Lung (tissue), 12 donors: ENCODE measurements around the gene NUDT4. TPM values are rescaled to one million over a fixed set of nuclear protein-coding genes. Genes with fewer than 3 reads are reported as not detected.

Experiments
- ATAC-seq: fragments of 200-7000 bp; cut with Tn5 transposase; one replicate; pipeline ENCODE4 v1.9.1; 2020; ENCODE audit warnings: moderate number of reproducible peaks; ENCODE audit not compliant: insufficient read depth, low FRiP score
- DNase-seq, 3 donors: peaks; one replicate each; pipeline ENCODE4 v3.0.0-alpha.2; 2013 to 2017
- H3K27ac ChIP-seq, 2 donors: one replicate each; pipeline ENCODE4 v1.5.1; 2013; ENCODE audit warnings: mild to moderate bottlenecking in 2 of 2, moderate library complexity in 2 of 2, control low read depth in 1 of 2, inconsistent platforms in 1 of 2, low read depth in 1 of 2, low read length in 1 of 2
- H3K27me3 ChIP-seq, 3 donors: one replicate each; pipeline ENCODE4 v1.5.1; 2013; ENCODE audit warnings: low read length in 2 of 3; ENCODE audit not compliant: control insufficient read depth in 3 of 3, insufficient read depth in 3 of 3
- H3K36me3 ChIP-seq, 4 donors: one replicate each; pipeline ENCODE4 v1.5.1; 2013; ENCODE audit warnings: low read length in 4 of 4, mild to moderate bottlenecking in 1 of 4, moderate library complexity in 1 of 4; ENCODE audit not compliant: control insufficient read depth in 4 of 4, insufficient read depth in 4 of 4
- H3K4me1 ChIP-seq, 5 donors: one replicate each; pipeline ENCODE4 v1.5.1; 2013; ENCODE audit warnings: low read length in 5 of 5, mild to moderate bottlenecking in 2 of 5, moderate library complexity in 1 of 5; ENCODE audit not compliant: control insufficient read depth in 5 of 5, insufficient read depth in 5 of 5
- H3K4me3 ChIP-seq: one replicate; pipeline ENCODE4 v1.5.1; 2013; ENCODE audit warnings: mild to moderate bottlenecking, control low read depth, moderate library complexity
- H3K9ac ChIP-seq, 2 donors: one replicate each; pipeline ENCODE4 v1.5.1; 2013; ENCODE audit warnings: low read length in 2 of 2, control low read depth in 1 of 2; ENCODE audit not compliant: insufficient read depth in 1 of 2
- H3K9me3 ChIP-seq, 4 donors: one replicate each; pipeline ENCODE4 v1.5.1; 2013; ENCODE audit warnings: low read length in 3 of 4, mild to moderate bottlenecking in 1 of 4, moderate library complexity in 1 of 4; ENCODE audit not compliant: control insufficient read depth in 4 of 4, insufficient read depth in 3 of 4
- WGBS, 2 donors: extraction: QIAGEN DNeasy Blood & Tissue Kit; methylation state at CpG; one replicate each; pipeline ENCODE4 v1.1.7; 2013; 5-methylcytosine and 5-hydroxymethylcytosine counted together
- polyA plus RNA-seq, 2 donors: library from polyadenylated mRNA; stranded (reverse); fragments of 200-250 nt; gene quantifications; one replicate each; pipeline ENCODE4 v1.2.1, GENCODE V29; 2013
- total RNA-seq, 2 donors: library from RNA; depleted of rRNA in 1 of 2; stranded (reverse); fragments of >200 nt in 1 of 2; gene quantifications; one replicate each; pipeline ENCODE4 v1.2.1, GENCODE V29; 2014 to 2021
- TF ChIP-seq, protein P1 (sequence below): IDR thresholded peaks from 2 replicates; pipeline ENCODE4 v1.5.1; 2012; ENCODE audit warnings: mild to moderate bottlenecking; ENCODE audit errors: control extremely low read depth, extremely low read depth
- donor health status: control.
- donor health status: control.
- donor health status: Bipolar disorder and iron deficiency.
- donor health status: healthy.
- donor health status: DM: yes; HTN: yes; CAD: no.

The NUDT4 gene
- total and polyA plus RNA-seq, 4 donors: 20.8 to 102 (median 39.3) TPM

DNA sequence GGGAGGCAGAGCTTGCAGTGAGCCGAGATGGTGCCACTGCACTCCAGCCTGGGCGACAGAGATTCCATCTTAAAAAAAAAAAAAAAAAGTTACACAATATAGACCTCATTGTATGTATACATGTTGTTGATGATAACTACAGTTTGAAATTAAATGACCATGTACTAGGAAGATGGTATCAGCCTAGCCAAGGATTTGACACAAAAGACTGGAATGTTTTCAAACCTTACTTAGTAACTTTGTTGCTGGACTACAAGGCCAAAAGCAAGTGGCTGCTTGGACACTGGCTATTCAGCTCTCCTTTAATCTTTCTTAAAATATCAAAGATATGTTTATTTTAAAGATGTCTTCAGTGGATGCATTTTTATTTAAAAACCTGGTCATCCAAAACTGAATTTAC lies 18.9 kb upstream of the NUDT4 start:
- DNase-seq: no peak
- no peak overlapping the region for H3K27ac ChIP-seq
- TF ChIP-seq, protein P1, sequence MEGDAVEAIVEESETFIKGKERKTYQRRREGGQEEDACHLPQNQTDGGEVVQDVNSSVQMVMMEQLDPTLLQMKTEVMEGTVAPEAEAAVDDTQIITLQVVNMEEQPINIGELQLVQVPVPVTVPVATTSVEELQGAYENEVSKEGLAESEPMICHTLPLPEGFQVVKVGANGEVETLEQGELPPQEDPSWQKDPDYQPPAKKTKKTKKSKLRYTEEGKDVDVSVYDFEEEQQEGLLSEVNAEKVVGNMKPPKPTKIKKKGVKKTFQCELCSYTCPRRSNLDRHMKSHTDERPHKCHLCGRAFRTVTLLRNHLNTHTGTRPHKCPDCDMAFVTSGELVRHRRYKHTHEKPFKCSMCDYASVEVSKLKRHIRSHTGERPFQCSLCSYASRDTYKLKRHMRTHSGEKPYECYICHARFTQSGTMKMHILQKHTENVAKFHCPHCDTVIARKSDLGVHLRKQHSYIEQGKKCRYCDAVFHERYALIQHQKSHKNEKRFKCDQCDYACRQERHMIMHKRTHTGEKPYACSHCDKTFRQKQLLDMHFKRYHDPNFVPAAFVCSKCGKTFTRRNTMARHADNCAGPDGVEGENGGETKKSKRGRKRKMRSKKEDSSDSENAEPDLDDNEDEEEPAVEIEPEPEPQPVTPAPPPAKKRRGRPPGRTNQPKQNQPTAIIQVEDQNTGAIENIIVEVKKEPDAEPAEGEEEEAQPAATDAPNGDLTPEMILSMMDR: no peak
- H3K36me3 ChIP-seq: no peaks in the 10 kb centered on the region
- H3K9me3 ChIP-seq: no peaks in the 10 kb centered on the region
- no peaks in the 10 kb centered on the region for H3K27me3 ChIP-seq
- H3K9ac ChIP-seq: no peak overlapping the region
- peaks cover 0 to 13% (median 0%) of the 10 kb centered on the region in 5 donors for H3K4me1 ChIP-seq
- no peak overlapping the region for H3K4me3 ChIP-seq
- ATAC-seq: no peak
- WGBS, 2 donors: 86 to 98% methylated on average over 2 of the region's 2 CpGs

DNA sequence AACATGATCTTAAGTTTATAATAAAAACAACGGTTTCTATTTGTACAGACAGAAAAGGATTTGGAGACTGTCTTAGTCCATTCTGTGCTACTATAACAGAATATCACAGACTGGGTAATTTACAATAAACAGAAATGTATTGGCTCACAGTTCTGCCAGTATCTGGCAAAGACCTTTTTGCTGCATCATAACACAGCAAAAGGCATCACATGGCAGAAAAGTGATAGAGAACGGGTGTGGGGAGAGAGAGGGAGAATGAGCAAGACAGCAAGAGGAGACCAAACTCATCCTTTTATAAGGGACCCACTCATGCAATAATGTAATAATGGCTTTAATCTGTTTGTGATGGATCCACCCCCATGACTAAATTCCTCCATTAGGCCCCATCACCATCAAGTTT lies 17.0 kb upstream of the NUDT4 start:
- WGBS, 2 donors: 74 to 80% methylated on average over 2 of the region's 2 CpGs
- no peak overlapping the region for H3K4me3 ChIP-seq
- H3K9me3 ChIP-seq: no peaks in the 10 kb centered on the region
- H3K27me3 ChIP-seq: no peaks in the 10 kb centered on the region
- H3K9ac ChIP-seq: no peak overlapping the region
- ATAC-seq: no peak
- H3K4me1 ChIP-seq: peaks cover 0 to 15% (median 0%) of the 10 kb centered on the region in 5 donors
- no peak for DNase-seq
- no peaks in the 10 kb centered on the region for H3K36me3 ChIP-seq
- TF ChIP-seq, protein P1: no peak
- peak overlapping the region in 1 of 2 donors; percentile 70 for H3K27ac ChIP-seq

DNA sequence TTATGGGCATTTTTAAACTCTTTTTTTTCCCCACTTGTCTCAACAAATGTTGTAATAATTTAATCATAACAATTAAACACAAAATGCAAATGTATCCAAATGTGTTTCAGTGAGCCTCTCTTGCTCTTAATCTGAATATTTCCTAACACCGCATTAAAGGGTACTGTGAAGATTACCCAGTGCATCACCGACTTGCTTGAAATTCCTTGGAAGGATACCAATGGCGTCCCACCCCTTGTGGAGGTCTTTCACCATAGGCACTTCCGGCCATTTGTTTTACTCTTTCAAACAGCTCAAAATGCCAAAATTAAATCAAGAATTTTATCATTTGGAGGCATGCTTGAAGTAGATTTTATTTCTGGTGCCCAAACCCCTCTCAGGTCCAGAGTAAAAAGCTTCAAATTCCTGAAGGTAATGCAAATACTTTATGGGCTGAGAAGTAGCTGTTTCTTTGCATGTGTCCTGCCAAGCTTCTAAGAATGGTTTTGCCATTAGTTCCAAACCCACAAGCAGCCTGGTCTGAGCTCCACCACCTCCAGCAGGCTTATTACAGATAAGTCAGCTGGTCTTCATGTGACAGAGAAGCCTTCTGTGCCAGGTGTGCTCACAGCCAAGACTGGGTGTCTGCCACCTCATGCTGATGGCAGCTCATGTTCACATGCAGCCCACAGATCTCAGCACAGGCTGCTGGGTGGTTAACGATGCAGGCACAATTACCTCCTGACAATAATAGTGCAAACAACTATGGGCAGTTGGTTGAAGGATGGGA lies 16.4 kb upstream of the NUDT4 start:
- peaks cover 0 to 17% (median 0%) of the 10 kb centered on the region in 5 donors for H3K4me1 ChIP-seq
- H3K9me3 ChIP-seq: no peaks in the 10 kb centered on the region
- peak in 1 of 3 donors; percentile 34 for DNase-seq
- TF ChIP-seq, protein P1: no peak
- ATAC-seq: no peak
- 63 to 81% methylated on average over 5 of the region's 5 CpGs for WGBS, 2 donors
- no peak overlapping the region for H3K9ac ChIP-seq
- H3K27me3 ChIP-seq: no peaks in the 10 kb centered on the region
- H3K36me3 ChIP-seq: no peaks in the 10 kb centered on the region
- H3K27ac ChIP-seq: peak overlapping the region in 1 of 2 donors; percentile 70
- H3K4me3 ChIP-seq: no peak overlapping the region
